GM20000 (cell line): Measurements from ENCODE around the gene MIA.

Source experiments
- DNase-seq: peaks from one replicate; pipeline ENCODE4 v3.0.0; 2012; ENCODE audit warnings: low spot score
- CTCF ChIP-seq: IDR thresholded peaks from 2 replicates; pipeline ENCODE4 v1.5.1; 2012; ENCODE audit warnings: mild to moderate bottlenecking, control low read depth; ENCODE audit errors: extremely low read depth, missing control alignments

The MIA gene

GRCh38 chr19:40739030-40739839 is 36.1 kb upstream of the MIA start:
- no peak for TF ChIP-seq CTCF
- DNase-seq = no peak

- no peak for TF ChIP-seq CTCF
- DNase-seq = no peak
Measured at GRCh38 chr19:40739871-40740703, 35.2 kb upstream of the MIA start.

GRCh38 chr19:40740747-40741146 is 34.6 kb upstream of the MIA start:
- DNase-seq = no peak
- TF ChIP-seq CTCF = no peak

- DNase-seq = no peak
- no peak for TF ChIP-seq CTCF
Measured at GRCh38 chr19:40741527-40742390, 33.6 kb upstream of the MIA start.

GRCh38 chr19:40742477-40742876 is 32.8 kb upstream of the MIA start:
- no peak for TF ChIP-seq CTCF
- DNase-seq = no peak

- DNase-seq = no peak
- TF ChIP-seq CTCF = no peak
Measured at GRCh38 chr19:40742886-40743285, 32.4 kb upstream of the MIA start.
